Psoas muscle (tissue), 8 donors: Measurements from ENCODE around the gene ADAT2. TPM values are rescaled to one million over a fixed set of nuclear protein-coding genes. Genes with fewer than 3 reads are reported as not detected.

ENCODE experiments used
- ATAC-seq, 4 donors: fragments of 200-7000 bp; cut with Tn5 transposase; one replicate each; pipeline ENCODE4 v1.9.1; 2020; ENCODE audit warnings: moderate library complexity in 3 of 4, mild to moderate bottlenecking in 2 of 4
- DNase-seq, 2 donors: peaks; one replicate each; pipeline ENCODE4 v3.0.0-alpha.2; 2020
- H3K27ac ChIP-seq: fragments of 200-600 bp; one replicate; pipeline ENCODE4 v1.8.0; 2022
- H3K27me3 ChIP-seq, 3 donors: fragments of 200-600 bp in 1 of 3; one replicate each; pipeline versions ENCODE4 v1.6.1 to v1.8.0; 2013 to 2022; ENCODE audit warnings: low read length in 2 of 3, mild to moderate bottlenecking in 2 of 3, moderate library complexity in 1 of 3; ENCODE audit not compliant: insufficient read depth in 3 of 3
- H3K36me3 ChIP-seq, 2 donors: fragments of 200-600 bp in 1 of 2; one replicate each; pipeline versions ENCODE4 v1.6.1 to v1.8.0; 2013 to 2022; ENCODE audit warnings: low read depth in 1 of 2, mild to moderate bottlenecking in 1 of 2, moderate library complexity in 1 of 2; ENCODE audit not compliant: insufficient read depth in 1 of 2
- H3K4me1 ChIP-seq: fragments of 200-600 bp; one replicate; pipeline ENCODE4 v1.8.0; 2022
- H3K4me3 ChIP-seq: fragments of 200-600 bp; one replicate; pipeline ENCODE4 v1.8.0; 2022; ENCODE audit warnings: mild to moderate bottlenecking
- H3K9me3 ChIP-seq: fragments of 200-600 bp; one replicate; pipeline ENCODE4 v1.8.0; 2022
- WGBS, 3 donors: extraction: QIAGEN DNeasy Blood & Tissue Kit; methylation state at CpG; one replicate each; pipeline versions ENCODE4 v1.1.6 to v1.1.7; 2013; 5-methylcytosine and 5-hydroxymethylcytosine counted together
- intact Hi-C, 2 donors: fragments of 100-400 bp; cut with DNase I; formaldehyde crosslinking; loops; one replicate each; pipeline versions ENCODE4 v1.11.0 to v1.14.2; 2022
- polyA plus RNA-seq, 3 donors: library from polyadenylated mRNA; stranded (reverse); fragments of 200-250 nt; gene quantifications; one replicate each; pipeline ENCODE4 v1.2.3, GENCODE V29; 2013
- total RNA-seq, 4 donors: library from RNA; stranded (reverse); fragmentation: NEBNext Ultra II Directional in 2 of 4; extraction: Animal tissue kit (Norgen Biotek cat#: 25700) in 2 of 4; gene quantifications; one replicate each; pipeline versions ENCODE4 v1.2.1 to v1.2.4, GENCODE V29; 2021 to 2023
- TF ChIP-seq, protein P1 (sequence below): fragments of 200-600 bp; IDR thresholded peaks from one replicate; pipeline ENCODE4 v1.8.0; 2022; ENCODE audit warnings: antibody characterized with exemption
- donor health status: healthy with polysubstance abuse.
- donor health status: DM: no; HTN: no; CAD: no; lungs with moderate emphysema.
- donor health status: Bipolar disorder and iron deficiency.
- donor health status: healthy.
- donor health status: DM: yes; HTN: yes; CAD: no.
- donor health status: DM: no; HTN: no; CAD: no.
- donor health status: DM: no; HTN: no; CAD: no.
- donor health status: DM: yes; HTN: yes; CAD: no.

ADAT2 gene
- total and polyA plus RNA-seq, 7 donors = 0.55 to 2.6 (median 1.6) TPM

GRCh38 chr6:143406673-143407072 lies 43.8 kb downstream of the ADAT2 start:
- DNase-seq (no peak), ATAC-seq (no peak)
- intact Hi-C loops = no loop called here
- Histone ChIP-seq H3K36me3 (no peaks in the 10 kb centered on the region), H3K27ac (no peak overlapping the region), H3K9me3 (no peaks in the 10 kb centered on the region), H3K4me3 (no peak overlapping the region), H3K27me3 (no peaks in the 10 kb centered on the region), H3K4me1 (no peaks in the 10 kb centered on the region)
- TF ChIP-seq, protein P1, sequence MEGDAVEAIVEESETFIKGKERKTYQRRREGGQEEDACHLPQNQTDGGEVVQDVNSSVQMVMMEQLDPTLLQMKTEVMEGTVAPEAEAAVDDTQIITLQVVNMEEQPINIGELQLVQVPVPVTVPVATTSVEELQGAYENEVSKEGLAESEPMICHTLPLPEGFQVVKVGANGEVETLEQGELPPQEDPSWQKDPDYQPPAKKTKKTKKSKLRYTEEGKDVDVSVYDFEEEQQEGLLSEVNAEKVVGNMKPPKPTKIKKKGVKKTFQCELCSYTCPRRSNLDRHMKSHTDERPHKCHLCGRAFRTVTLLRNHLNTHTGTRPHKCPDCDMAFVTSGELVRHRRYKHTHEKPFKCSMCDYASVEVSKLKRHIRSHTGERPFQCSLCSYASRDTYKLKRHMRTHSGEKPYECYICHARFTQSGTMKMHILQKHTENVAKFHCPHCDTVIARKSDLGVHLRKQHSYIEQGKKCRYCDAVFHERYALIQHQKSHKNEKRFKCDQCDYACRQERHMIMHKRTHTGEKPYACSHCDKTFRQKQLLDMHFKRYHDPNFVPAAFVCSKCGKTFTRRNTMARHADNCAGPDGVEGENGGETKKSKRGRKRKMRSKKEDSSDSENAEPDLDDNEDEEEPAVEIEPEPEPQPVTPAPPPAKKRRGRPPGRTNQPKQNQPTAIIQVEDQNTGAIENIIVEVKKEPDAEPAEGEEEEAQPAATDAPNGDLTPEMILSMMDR = no peak
- 89 to 92% (median 92%) methylated on average over 3 of the region's 3 CpGs for WGBS, 3 donors

- TF ChIP-seq, protein P1 = no peak
- 43 to 69% (median 54%) methylated on average over 9 of the region's 9 CpGs for WGBS, 3 donors
- H3K36me3 ChIP-seq = no peaks in the 10 kb centered on the region
- no peaks in the 10 kb centered on the region for H3K4me1 ChIP-seq
- DNase-seq = no peak
- no peak overlapping the region for H3K27ac ChIP-seq
- no peaks in the 10 kb centered on the region for H3K27me3 ChIP-seq
- intact Hi-C loops = no loop called here
- no peak overlapping the region for H3K4me3 ChIP-seq
- no peak for ATAC-seq
- H3K9me3 ChIP-seq = no peaks in the 10 kb centered on the region
Observed at GRCh38 chr6:143405373-143406154, 44.9 kb downstream of the ADAT2 start.

- TF ChIP-seq, protein P1 = no peak
- Histone ChIP-seq H3K4me1 (no peaks in the 10 kb centered on the region), H3K4me3 (no peak overlapping the region), H3K9me3 (no peaks in the 10 kb centered on the region), H3K36me3 (no peaks in the 10 kb centered on the region), H3K27ac (no peak overlapping the region), H3K27me3 (no peaks in the 10 kb centered on the region)
- 86 to 92% (median 88%) methylated on average over 7 of the region's 7 CpGs for WGBS, 3 donors
- intact Hi-C loops = no loop called here
- DNase-seq (no peak), ATAC-seq (no peak)
Observed at GRCh38 chr6:143402721-143403336, 47.7 kb downstream of the ADAT2 start.

- Histone ChIP-seq H3K9me3 (no peaks in the 10 kb centered on the region), H3K27ac (no peak overlapping the region), H3K4me1 (no peaks in the 10 kb centered on the region), H3K27me3 (no peaks in the 10 kb centered on the region), H3K4me3 (no peak overlapping the region), H3K36me3 (no peaks in the 10 kb centered on the region)
- intact Hi-C loops = no loop called here
- no peak for DNase-seq
- no peak for ATAC-seq
- TF ChIP-seq, protein P1 = no peak
- WGBS, 3 donors = 81 to 92% (median 82%) methylated on average over 5 of the region's 5 CpGs
Observed at GRCh38 chr6:143401636-143402370, 48.7 kb downstream of the ADAT2 start.
